GM23338 (cell line): ENCODE results near the gene IL15RA.

Experiments used
- CREB1 ChIP-seq: fragments of 250-450 bp; sonication (Bioruptor Pico); IDR thresholded peaks from 2 replicates; pipeline ENCODE4 v1.5.0; 2020; ENCODE audit warnings: low read depth, mild to moderate bottlenecking, moderate library complexity
- CTCF ChIP-seq, 2 experiments: fragments of 200-600 bp in 1 of 2; sonication (generic) in 1 of 2; conservative IDR thresholded peaks; 2 replicates each; pipeline versions ENCODE4 v1.5.1 to v1.6.1; 2016 to 2017; ENCODE audit warnings: antibody characterized with exemption in 2 of 2, low read depth in 2 of 2, mild to moderate bottlenecking in 2 of 2, moderate library complexity in 1 of 2
- ETS1 ChIP-seq: IDR thresholded peaks from 2 replicates; pipeline ENCODE4 v1.6.1; 2016; ENCODE audit warnings: antibody characterized with exemption
- EZH2 ChIP-seq: fragments of 200-600 bp; sonication (generic); IDR thresholded peaks from one replicate; pipeline ENCODE4 v1.8.0; 2017; ENCODE audit warnings: antibody characterized with exemption, mild to moderate bottlenecking, low read depth; ENCODE audit not compliant: unreplicated experiment
- EZH2phosphoT487 ChIP-seq: fragments of 200-600 bp; sonication (generic); IDR thresholded peaks from one replicate; pipeline ENCODE4 v1.8.1; 2018; ENCODE audit warnings: antibody characterized with exemption; ENCODE audit not compliant: unreplicated experiment
- POLR2AphosphoS5 ChIP-seq: IDR thresholded peaks from 2 replicates; pipeline ENCODE4 v1.6.1; 2016; ENCODE audit warnings: antibody characterized with exemption, low read depth
- REST ChIP-seq: IDR thresholded peaks from one replicate; pipeline ENCODE4 v1.6.1; 2018; ENCODE audit warnings: antibody characterized with exemption; ENCODE audit not compliant: unreplicated experiment
- ZNF114 ChIP-seq: fragments of 250-450 bp; sonication (Bioruptor Pico); IDR thresholded peaks from 2 replicates; pipeline ENCODE4 v1.5.0; 2020; ENCODE audit warnings: mild to moderate bottlenecking, moderate library complexity

DNA sequence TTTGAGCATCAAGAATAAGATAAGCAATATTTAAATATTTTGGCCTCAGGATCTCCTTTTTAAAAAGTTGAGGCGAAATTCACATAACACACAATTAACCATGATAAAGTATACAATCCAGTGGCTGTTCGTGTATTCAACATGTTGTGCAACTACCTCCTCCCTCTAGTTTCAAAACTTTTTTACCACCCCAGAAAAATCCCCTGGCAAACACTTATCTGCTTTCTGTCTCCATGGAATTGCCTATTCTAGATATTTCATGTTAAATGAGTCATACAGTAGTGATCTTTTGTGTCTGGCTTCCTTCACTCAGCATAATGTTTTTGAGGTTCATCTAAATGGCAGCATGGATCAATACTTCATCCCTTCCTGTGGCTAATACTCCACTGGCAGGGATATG, 31.8 kb upstream of the IL15RA start:
- TF ChIP-seq CTCF (conservative IDR thresholded peaks at IDR 0.05; ENCODE audit: low read depth in 2 of 2) (no peak), POLR2AphosphoS5 (no peak), EZH2 (no peak), REST (no peak), EZH2phosphoT487 (no peak), ETS1 (no peak), CREB1 (CRISPR knock-in tag) (no peak), ZNF114 (CRISPR knock-in tag) (no peak)
